Trophoblast cell (in vitro differentiated cells and primary cell): ENCODE results near the gene WASF1.

ENCODE experiments used
- DNase-seq, 2 donors: peaks; one replicate each; pipeline ENCODE4 v3.0.0-alpha.2; 2016
- H2AFZ ChIP-seq: 2 replicates; pipeline ENCODE4 v1.6.1; 2013; ENCODE audit warnings: low read length, moderate library complexity, mild to moderate bottlenecking; ENCODE audit not compliant: insufficient read depth, poor library complexity
- H2AK5ac ChIP-seq: 2 replicates; pipeline ENCODE4 v1.6.1; 2013; ENCODE audit warnings: mild to moderate bottlenecking, low read length
- H2BK120ac ChIP-seq: 2 replicates; pipeline ENCODE4 v1.6.1; 2013; ENCODE audit warnings: low read length, mild to moderate bottlenecking, moderate library complexity; ENCODE audit not compliant: insufficient read depth, poor library complexity
- H2BK12ac ChIP-seq: 2 replicates; pipeline ENCODE4 v1.6.1; 2013; ENCODE audit warnings: mild to moderate bottlenecking, low read length, moderate library complexity
- H2BK5ac ChIP-seq: 2 replicates; pipeline ENCODE4 v1.6.1; 2013; ENCODE audit warnings: low read length, low read depth, moderate library complexity, mild to moderate bottlenecking; ENCODE audit not compliant: poor library complexity
- H3K14ac ChIP-seq: 2 replicates; pipeline ENCODE4 v1.6.1; 2013; ENCODE audit warnings: mild to moderate bottlenecking, low read length
- H3K18ac ChIP-seq: 2 replicates; pipeline ENCODE4 v1.6.1; 2013; ENCODE audit warnings: mild to moderate bottlenecking, low read length
- H3K23ac ChIP-seq: 2 replicates; pipeline ENCODE4 v1.6.1; 2013; ENCODE audit warnings: low read length
- H3K27ac ChIP-seq: 2 replicates; pipeline ENCODE4 v1.5.1; 2013; ENCODE audit warnings: low read depth, mild to moderate bottlenecking, inconsistent platforms, low read length, moderate library complexity
- H3K27me3 ChIP-seq: 2 replicates; pipeline ENCODE4 v1.6.1; 2013; ENCODE audit warnings: inconsistent platforms, mild to moderate bottlenecking, low read length, moderate library complexity; ENCODE audit not compliant: insufficient read depth
- H3K36me3 ChIP-seq, 2 experiments: 1 replicate in 1 of 2; 2 replicates in 1 of 2; pipeline ENCODE4 v1.6.1; 2013; ENCODE audit warnings: low read length in 2 of 2, mild to moderate bottlenecking in 2 of 2, moderate library complexity in 1 of 2; ENCODE audit not compliant: insufficient read depth in 2 of 2, control insufficient read depth in 1 of 2
- H3K4ac ChIP-seq: 2 replicates; pipeline ENCODE4 v1.6.1; 2013; ENCODE audit warnings: low read depth, mild to moderate bottlenecking, low read length, moderate library complexity
- H3K4me1 ChIP-seq, 2 experiments: 1 replicate in 1 of 2; 2 replicates in 1 of 2; pipeline ENCODE4 v1.6.1; 2013; ENCODE audit warnings: low read length in 2 of 2, mild to moderate bottlenecking in 2 of 2, moderate library complexity in 1 of 2; ENCODE audit not compliant: insufficient read depth in 2 of 2, control insufficient read depth in 1 of 2
- H3K4me2 ChIP-seq: 2 replicates; pipeline ENCODE4 v1.6.1; 2013; ENCODE audit warnings: inconsistent platforms, mild to moderate bottlenecking, low read length, moderate library complexity
- H3K4me3 ChIP-seq: 2 replicates; pipeline ENCODE4 v1.5.1; 2013; ENCODE audit warnings: mild to moderate bottlenecking, low read depth, low read length, inconsistent platforms
- H3K79me1 ChIP-seq: one replicate; pipeline ENCODE4 v1.6.1; 2013; ENCODE audit warnings: low read length
- H3K79me2 ChIP-seq: 2 replicates; pipeline ENCODE4 v1.6.1; 2013; ENCODE audit warnings: low read length, mild to moderate bottlenecking; ENCODE audit not compliant: control insufficient read depth, insufficient read depth, poor library complexity
- H3K9ac ChIP-seq: 2 replicates; pipeline ENCODE4 v1.6.1; 2013; ENCODE audit warnings: mild to moderate bottlenecking, low read length
- H3K9me3 ChIP-seq: 2 replicates; pipeline ENCODE4 v1.6.1; 2013; ENCODE audit warnings: low read depth, mild to moderate bottlenecking, control low read depth, inconsistent platforms, low read length; ENCODE audit not compliant: insufficient read depth
- H4K12ac ChIP-seq: 2 replicates; pipeline ENCODE4 v1.6.1; 2013; ENCODE audit warnings: low read depth, mild to moderate bottlenecking, low read length, moderate library complexity
- H4K8ac ChIP-seq: 2 replicates; pipeline ENCODE4 v1.6.1; 2013; ENCODE audit warnings: low read depth, mild to moderate bottlenecking, low read length, moderate library complexity
- H4K91ac ChIP-seq: one replicate; pipeline ENCODE4 v1.6.1; 2013; ENCODE audit warnings: low read depth, mild to moderate bottlenecking, low read length, moderate library complexity
- WGBS: extraction: QIAGEN DNeasy Blood & Tissue Kit; methylation state at CpG from one replicate; pipeline ENCODE4 v1.1.7; 2013; ENCODE audit warnings: missing lambda C conversion rate; ENCODE audit not compliant: insufficient read length, insufficient coverage; ENCODE audit errors: extremely low coverage; 5-methylcytosine and 5-hydroxymethylcytosine counted together

The WASF1 gene

DNA sequence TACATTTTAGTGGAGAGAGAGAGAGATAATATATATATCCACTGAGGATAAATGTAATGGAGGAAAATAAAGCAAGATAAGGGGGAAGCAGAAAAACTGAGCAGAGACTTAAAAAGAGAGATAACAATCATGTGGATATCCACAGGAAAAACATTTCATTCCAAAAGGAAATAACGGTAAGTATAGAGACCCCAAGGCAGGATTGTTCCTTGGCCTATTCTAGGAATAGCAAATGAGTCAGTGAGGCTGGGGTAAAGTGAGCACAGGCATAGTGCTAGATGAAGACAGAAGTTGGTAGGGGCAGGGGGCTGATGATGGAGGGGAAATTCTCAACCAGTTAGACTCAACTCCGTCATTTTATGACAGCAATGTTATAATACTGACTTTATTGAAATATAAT is 12.0 kb upstream of the WASF1 start:
- Histone ChIP-seq H3K4ac (no peak overlapping the region), H2BK12ac (no peak overlapping the region), H2BK120ac (no peak overlapping the region), H3K23ac (no peak overlapping the region), H4K8ac (no peak overlapping the region), H3K4me2 (no peak overlapping the region), H2AK5ac (no peak overlapping the region), H2BK5ac (no peak overlapping the region), H3K9me3 (no peaks in the 10 kb centered on the region), H2AFZ (no peak overlapping the region), H3K79me1 (no peaks in the 10 kb centered on the region), H3K9ac (no peak overlapping the region), H3K79me2 (peaks cover 3% of the 10 kb centered on the region), H3K27me3 (no peaks in the 10 kb centered on the region), H3K36me3 (no peaks in the 10 kb centered on the region), H4K91ac (no peak overlapping the region), H3K4me1 (peaks cover 0 to 2% of the 10 kb centered on the region in 2 experiments), H3K27ac (no peak overlapping the region), H3K18ac (no peak overlapping the region), H3K4me3 (no peak overlapping the region), H4K12ac (no peak overlapping the region), H3K14ac (no peak overlapping the region)
- no peak for DNase-seq
- WGBS = no CpG with 5 or more reads among the region's 2 CpGs

DNA sequence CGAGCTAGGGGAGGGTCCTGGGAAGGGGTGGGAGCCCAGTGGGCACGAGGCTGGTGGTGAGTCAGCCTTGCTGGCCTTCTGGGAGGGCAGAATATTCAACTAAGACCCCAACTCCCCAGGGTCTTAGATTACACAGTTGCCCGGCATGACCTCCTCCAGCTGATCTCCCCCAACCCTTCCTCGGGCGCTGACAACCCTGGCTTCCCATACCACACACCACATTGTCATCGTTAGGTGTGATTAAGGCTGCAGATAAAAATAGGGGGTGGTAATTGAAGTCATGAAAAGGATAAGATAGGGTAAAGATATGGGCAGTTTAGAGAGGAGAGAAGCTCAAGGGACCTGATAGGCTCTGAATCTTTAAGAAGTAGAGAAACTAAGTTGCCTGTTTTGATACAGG is 11.3 kb upstream of the WASF1 start:
- H3K27me3 ChIP-seq = no peaks in the 10 kb centered on the region
- no peak overlapping the region for H2BK12ac ChIP-seq
- WGBS = no CpG with 5 or more reads among the region's 6 CpGs
- H3K4ac ChIP-seq = no peak overlapping the region
- H4K12ac ChIP-seq = no peak overlapping the region
- no peak overlapping the region for H2BK120ac ChIP-seq
- H2AK5ac ChIP-seq = no peak overlapping the region
- peaks cover 3% of the 10 kb centered on the region for H3K79me2 ChIP-seq
- no peak overlapping the region for H4K8ac ChIP-seq
- no peak for DNase-seq
- no peak overlapping the region for H4K91ac ChIP-seq
- no peak overlapping the region for H2AFZ ChIP-seq
- H3K4me1 ChIP-seq = peaks cover 0 to 2% of the 10 kb centered on the region in 2 experiments
- no peak overlapping the region for H3K23ac ChIP-seq
- H3K36me3 ChIP-seq = no peaks in the 10 kb centered on the region
- H3K4me3 ChIP-seq = no peak overlapping the region
- no peak overlapping the region for H2BK5ac ChIP-seq
- H3K14ac ChIP-seq = no peak overlapping the region
- H3K9me3 ChIP-seq = no peaks in the 10 kb centered on the region
- no peak overlapping the region for H3K18ac ChIP-seq
- no peak overlapping the region for H3K27ac ChIP-seq
- no peak overlapping the region for H3K9ac ChIP-seq
- no peak overlapping the region for H3K4me2 ChIP-seq
- no peaks in the 10 kb centered on the region for H3K79me1 ChIP-seq

GRCh38 chr6:110188791-110189190 is 9.3 kb upstream of the WASF1 start:
- H2AFZ ChIP-seq = no peak overlapping the region
- no peak overlapping the region for H3K14ac ChIP-seq
- no peak overlapping the region for H2BK120ac ChIP-seq
- no peaks in the 10 kb centered on the region for H3K9me3 ChIP-seq
- H3K4me2 ChIP-seq = no peak overlapping the region
- H3K27me3 ChIP-seq = no peaks in the 10 kb centered on the region
- no peak overlapping the region for H3K23ac ChIP-seq
- peaks cover 3% of the 10 kb centered on the region for H3K79me2 ChIP-seq
- H3K9ac ChIP-seq = no peak overlapping the region
- DNase-seq = no peak
- H3K4ac ChIP-seq = no peak overlapping the region
- no peak overlapping the region for H2BK5ac ChIP-seq
- no peak overlapping the region for H2BK12ac ChIP-seq
- H3K4me1 ChIP-seq = peaks cover 0 to 2% of the 10 kb centered on the region in 2 experiments
- no peak overlapping the region for H3K18ac ChIP-seq
- H3K4me3 ChIP-seq = no peak overlapping the region
- H4K12ac ChIP-seq = no peak overlapping the region
- H3K79me1 ChIP-seq = no peaks in the 10 kb centered on the region
- no peaks in the 10 kb centered on the region for H3K36me3 ChIP-seq
- no peak overlapping the region for H4K8ac ChIP-seq
- no peak overlapping the region for H2AK5ac ChIP-seq
- H4K91ac ChIP-seq = no peak overlapping the region
- no peak overlapping the region for H3K27ac ChIP-seq

GRCh38 chr6:110185879-110186278 is 6.4 kb upstream of the WASF1 start:
- Histone ChIP-seq H3K79me2 (peaks cover 4% of the 10 kb centered on the region), H3K4me3 (no peak overlapping the region), H3K9me3 (no peaks in the 10 kb centered on the region), H4K91ac (no peak overlapping the region), H3K18ac (no peak overlapping the region), H3K4me1 (peaks cover 6% of the 10 kb centered on the region in 2 experiments), H2AFZ (no peak overlapping the region), H3K27me3 (no peaks in the 10 kb centered on the region), H3K14ac (no peak overlapping the region), H2AK5ac (no peak overlapping the region), H3K4ac (no peak overlapping the region), H4K8ac (no peak overlapping the region), H2BK120ac (no peak overlapping the region), H3K4me2 (no peak overlapping the region), H3K9ac (no peak overlapping the region), H3K79me1 (no peaks in the 10 kb centered on the region), H3K23ac (no peak overlapping the region), H2BK12ac (no peak overlapping the region), H3K36me3 (no peaks in the 10 kb centered on the region), H3K27ac (no peak overlapping the region), H2BK5ac (no peak overlapping the region), H4K12ac (no peak overlapping the region)
- no CpG with 5 or more reads among the region's 3 CpGs for WGBS
- DNase-seq = no peak
